Smooth muscle cell (in vitro differentiated cells): Measurements from ENCODE around the gene RUVBL2. TPM values are rescaled to one million over a fixed set of nuclear protein-coding genes. Genes with fewer than 3 reads are reported as not detected.
A peak's percentile ranks its signal among the peaks of the same experiment; 100 is the strongest.

Experiments used
- DNase-seq: peaks from one replicate; lab custom pipeline; 2025; ENCODE audit not compliant: unreplicated experiment; lab: John Stamatoyannopoulos, UW
- H2AFZ ChIP-seq: fragments of 200-600 bp; sonication (generic); 2 replicates; pipeline ENCODE4 v1.6.0; 2016; ENCODE audit warnings: antibody characterized with exemption, low read depth, mild to moderate bottlenecking
- H3F3A ChIP-seq: fragments of 200-600 bp; sonication (generic); 2 replicates; pipeline ENCODE4 v1.6.0; 2017; ENCODE audit warnings: antibody characterized with exemption, low read depth
- H3K27ac ChIP-seq: fragments of 200-600 bp; sonication (generic); 2 replicates; pipeline ENCODE4 v1.5.1; 2016; ENCODE audit warnings: low read depth, mild to moderate bottlenecking
- H3K27me3 ChIP-seq: fragments of 200-600 bp; sonication (generic); 2 replicates; pipeline ENCODE4 v1.6.1; 2016; ENCODE audit warnings: low read depth, mild to moderate bottlenecking
- H3K36me3 ChIP-seq: fragments of 200-600 bp; sonication (generic); 2 replicates; pipeline ENCODE4 v1.5.1; 2016; ENCODE audit warnings: low read depth
- H3K4me1 ChIP-seq: fragments of 200-600 bp; sonication (generic); 2 replicates; pipeline ENCODE4 v1.5.1; 2016; ENCODE audit warnings: low read depth
- H3K4me2 ChIP-seq: fragments of 200-600 bp; sonication (generic); 2 replicates; pipeline ENCODE4 v1.6.0; 2016; ENCODE audit warnings: mild to moderate bottlenecking
- H3K4me3 ChIP-seq: fragments of 200-600 bp; sonication (generic); 2 replicates; pipeline ENCODE4 v1.5.1; 2016; ENCODE audit warnings: mild to moderate bottlenecking
- H3K79me2 ChIP-seq: fragments of 200-600 bp; sonication (generic); 2 replicates; pipeline ENCODE4 v1.6.0; 2016; ENCODE audit warnings: low read depth, mild to moderate bottlenecking
- H3K9ac ChIP-seq: fragments of 200-600 bp; sonication (generic); 2 replicates; pipeline ENCODE4 v1.6.0; 2016; ENCODE audit warnings: low read depth
- H3K9me3 ChIP-seq: fragments of 200-600 bp; sonication (generic); replicated peaks from 2 replicates; pipeline ENCODE4 v1.5.1; 2016; ENCODE audit warnings: low read depth
- H4K20me1 ChIP-seq: fragments of 200-600 bp; sonication (generic); 2 replicates; pipeline ENCODE4 v1.6.0; 2016; ENCODE audit warnings: low read depth
- WGBS: methylation state at CpG from one replicate; pipeline ENCODE4 v1.1.7; 2016; ENCODE audit warnings: low lambda C conversion rate; 5-methylcytosine and 5-hydroxymethylcytosine counted together
- polyA plus RNA-seq: library from polyadenylated mRNA; unstranded; fragments of >200 nt; fragmentation: Nextera tagmentation; extraction: Ambion mirVana; gene quantifications from 2 replicates; pipeline ENCODE4 v1.2.1, GENCODE V29; 2016
- total RNA-seq: library from RNA; depleted of rRNA; stranded (reverse); fragments of >200 nt; gene quantifications from 2 replicates; pipeline ENCODE4 v1.2.3, GENCODE V29; 2014
- TF ChIP-seq, protein P1 (sequence below): fragments of 200-600 bp; sonication (generic); IDR thresholded peaks from 2 replicates; pipeline ENCODE4 v1.5.1; 2017; ENCODE audit warnings: borderline replicate concordance, mild to moderate bottlenecking, antibody characterized with exemption; ENCODE audit not compliant: insufficient read depth, poor library complexity, severe bottlenecking

RUVBL2 gene
- total and polyA plus RNA-seq, 2 experiments from 2014 or later: 89.4 to 123 TPM

DNA sequence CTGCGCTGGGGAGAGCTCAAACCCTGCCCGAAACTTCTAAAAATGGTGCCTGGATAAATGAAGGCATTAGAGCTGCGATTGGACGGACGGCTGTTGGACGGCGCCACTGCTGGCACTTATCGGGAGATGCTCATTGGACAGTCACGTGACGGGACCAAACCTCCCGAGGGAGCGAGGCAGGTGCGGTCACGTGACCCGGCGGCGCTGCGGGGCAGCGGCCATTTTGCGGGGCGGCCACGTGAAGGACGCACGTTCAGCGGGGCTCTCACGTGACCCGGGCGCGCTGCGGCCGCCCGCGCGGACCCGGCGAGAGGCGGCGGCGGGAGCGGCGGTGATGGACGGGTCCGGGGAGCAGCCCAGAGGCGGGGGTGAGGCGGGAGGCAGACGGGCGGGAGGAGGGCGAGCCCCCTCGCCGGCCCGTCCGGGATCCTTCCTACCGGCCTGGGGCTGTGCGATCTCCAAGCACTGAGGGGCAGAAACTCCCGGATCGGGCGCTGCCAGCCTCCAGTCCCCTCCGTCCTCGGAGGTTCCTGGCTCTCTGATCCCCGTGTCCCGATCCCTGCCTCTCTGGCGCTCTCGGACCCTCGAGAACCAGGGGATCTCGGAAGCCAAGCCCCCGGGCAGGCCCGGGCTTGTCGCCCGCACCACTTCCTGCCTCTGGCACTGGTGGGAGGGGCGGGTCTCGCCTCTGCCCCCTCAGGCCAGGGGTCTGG lies 38.9 kb upstream of the RUVBL2 start, which contains the start of gene BAX:
BAX (plus strand) TSS at position 281 of the 713 bp plus-strand sequence; CDS start at position 335, 54 bp downstream.
- WGBS: under 1% methylated on average over 48 of the region's 71 CpGs
- H4K20me1 ChIP-seq: no peaks in the 10 kb centered on the region
- TF ChIP-seq, protein P1, sequence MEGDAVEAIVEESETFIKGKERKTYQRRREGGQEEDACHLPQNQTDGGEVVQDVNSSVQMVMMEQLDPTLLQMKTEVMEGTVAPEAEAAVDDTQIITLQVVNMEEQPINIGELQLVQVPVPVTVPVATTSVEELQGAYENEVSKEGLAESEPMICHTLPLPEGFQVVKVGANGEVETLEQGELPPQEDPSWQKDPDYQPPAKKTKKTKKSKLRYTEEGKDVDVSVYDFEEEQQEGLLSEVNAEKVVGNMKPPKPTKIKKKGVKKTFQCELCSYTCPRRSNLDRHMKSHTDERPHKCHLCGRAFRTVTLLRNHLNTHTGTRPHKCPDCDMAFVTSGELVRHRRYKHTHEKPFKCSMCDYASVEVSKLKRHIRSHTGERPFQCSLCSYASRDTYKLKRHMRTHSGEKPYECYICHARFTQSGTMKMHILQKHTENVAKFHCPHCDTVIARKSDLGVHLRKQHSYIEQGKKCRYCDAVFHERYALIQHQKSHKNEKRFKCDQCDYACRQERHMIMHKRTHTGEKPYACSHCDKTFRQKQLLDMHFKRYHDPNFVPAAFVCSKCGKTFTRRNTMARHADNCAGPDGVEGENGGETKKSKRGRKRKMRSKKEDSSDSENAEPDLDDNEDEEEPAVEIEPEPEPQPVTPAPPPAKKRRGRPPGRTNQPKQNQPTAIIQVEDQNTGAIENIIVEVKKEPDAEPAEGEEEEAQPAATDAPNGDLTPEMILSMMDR: no peak

DNA sequence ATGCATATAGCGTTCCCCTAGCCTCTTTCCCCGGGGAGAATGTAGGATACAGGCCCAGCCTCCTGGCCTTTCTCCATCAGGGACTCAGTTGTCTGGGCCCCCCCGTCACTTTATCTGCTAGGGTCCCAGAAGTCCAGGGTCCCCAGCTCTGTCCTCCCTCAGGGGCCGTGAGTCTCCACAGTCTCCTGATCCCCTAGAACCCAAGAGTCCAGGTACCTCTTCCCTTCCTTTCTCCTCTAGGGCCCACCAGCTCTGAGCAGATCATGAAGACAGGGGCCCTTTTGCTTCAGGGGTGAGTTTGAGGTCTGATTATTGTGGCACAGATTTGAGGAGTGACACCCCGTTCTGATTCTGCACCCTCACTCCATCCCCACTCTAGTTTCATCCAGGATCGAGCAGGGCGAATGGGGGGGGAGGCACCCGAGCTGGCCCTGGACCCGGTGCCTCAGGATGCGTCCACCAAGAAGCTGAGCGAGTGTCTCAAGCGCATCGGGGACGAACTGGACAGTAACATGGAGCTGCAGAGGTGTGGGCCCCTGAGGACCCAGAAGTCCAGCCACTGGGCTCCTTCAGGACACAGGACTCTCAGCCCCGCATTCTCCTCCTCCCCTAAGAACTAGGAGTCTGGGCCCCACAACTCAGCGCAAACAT lies 38.3 kb upstream of the RUVBL2 start:
- H3K27me3 ChIP-seq: no peaks in the 10 kb centered on the region
- TF ChIP-seq, protein P1: no peak
- peaks cover 33% of the 10 kb centered on the region for H3K79me2 ChIP-seq
- peaks cover 7% of the 10 kb centered on the region for H3K4me1 ChIP-seq
- WGBS: 55% methylated on average over 16 of the region's 16 CpGs
- no peak overlapping the region for H2AFZ ChIP-seq
- H3K27ac ChIP-seq: peak overlapping the region; percentile 95
- peak overlapping the region; percentile 97 for H3K9ac ChIP-seq
- no peaks in the 10 kb centered on the region for H3K9me3 ChIP-seq
- H3K4me3 ChIP-seq: peak overlapping the region; percentile 82
- DNase-seq: no peak
- no peaks in the 10 kb centered on the region for H4K20me1 ChIP-seq
- H3F3A ChIP-seq: peaks cover 7% of the 10 kb centered on the region
- H3K36me3 ChIP-seq: no peaks in the 10 kb centered on the region
- peak overlapping the region; percentile 96 for H3K4me2 ChIP-seq

More for the DNA sequence above, 38.9 kb upstream of the RUVBL2 start, which contains the start of gene BAX:
- Histone ChIP-seq H3F3A (peaks cover 3% of the 10 kb centered on the region), H3K4me1 (peaks cover 7% of the 10 kb centered on the region), H2AFZ (no peak within 1 kb of the TSS), H3K27ac (peak within 1 kb of the TSS; percentile 95), H3K27me3 (no peaks in the 10 kb centered on the region), H3K9ac (peak within 1 kb of the TSS; percentile 97), H3K9me3 (no peaks in the 10 kb centered on the region), H3K4me3 (peak within 1 kb of the TSS; percentile 82), H3K36me3 (no peaks in the 10 kb centered on the region), H3K79me2 (peaks cover 33% of the 10 kb centered on the region), H3K4me2 (peak within 1 kb of the TSS; percentile 96)
- peak; percentile 61 for DNase-seq

DNA sequence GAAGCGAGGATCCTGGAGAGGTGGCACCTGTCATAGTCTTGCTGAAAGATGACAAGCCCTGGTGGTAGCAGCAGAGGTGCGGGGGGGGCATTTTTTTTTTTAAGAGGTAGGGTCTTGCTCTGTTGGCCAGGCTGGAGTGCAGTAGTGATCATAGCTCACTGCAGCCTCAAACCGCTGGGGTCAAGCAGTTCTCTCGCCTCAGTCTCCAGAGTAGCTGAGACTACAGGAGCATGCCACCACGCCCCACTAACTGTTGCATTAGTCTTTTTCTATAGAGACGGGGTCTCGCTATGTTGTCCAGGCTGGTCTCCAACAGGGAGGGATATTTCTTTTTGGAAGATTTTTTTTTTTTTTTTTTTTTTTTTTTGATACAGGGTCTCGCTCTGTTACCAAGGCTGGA lies 35.7 kb upstream of the RUVBL2 start:
- WGBS: 97% methylated on average over 8 of the region's 8 CpGs
- Histone ChIP-seq H3K4me3 (no peak overlapping the region), H3K27me3 (no peaks in the 10 kb centered on the region), H3F3A (peaks cover 17% of the 10 kb centered on the region), H3K9me3 (no peaks in the 10 kb centered on the region), H3K36me3 (no peaks in the 10 kb centered on the region), H3K9ac (no peak overlapping the region), H3K4me1 (peaks cover 7% of the 10 kb centered on the region), H3K79me2 (peaks cover 33% of the 10 kb centered on the region), H3K4me2 (no peak overlapping the region), H2AFZ (no peak overlapping the region), H3K27ac (no peak overlapping the region), H4K20me1 (no peaks in the 10 kb centered on the region)
- DNase-seq: no peak
- TF ChIP-seq, protein P1: no peak
